ENCODE data around the gene CALML3. TPM values are rescaled to one million over a fixed set of nuclear protein-coding genes. Genes with fewer than 3 reads are reported as not detected.

The CALML3 gene
- total RNA-seq, 1 donor from 2014 or later = 9.4 TPM

DNA sequence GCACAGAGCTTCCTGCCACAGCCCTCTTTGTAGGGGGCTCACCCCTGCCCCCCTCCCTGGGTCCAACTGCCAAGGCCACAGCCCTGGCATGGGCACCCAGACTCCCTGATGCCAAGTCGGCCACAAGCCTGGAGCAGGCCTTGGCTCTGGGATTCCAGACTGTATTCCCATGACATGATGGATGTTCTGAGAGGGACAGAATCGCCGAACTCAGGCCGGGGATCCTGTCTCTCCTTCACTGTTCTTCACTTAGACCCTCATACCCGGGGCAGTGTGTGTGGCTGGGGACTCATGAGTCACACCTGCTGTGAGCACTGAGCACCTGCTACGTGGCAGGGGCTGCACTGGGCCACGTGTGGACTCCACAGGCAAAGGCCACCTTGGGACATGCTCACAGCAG lies 33.3 kb upstream of the CALML3 start:
- no peak for DNase-seq

DNA sequence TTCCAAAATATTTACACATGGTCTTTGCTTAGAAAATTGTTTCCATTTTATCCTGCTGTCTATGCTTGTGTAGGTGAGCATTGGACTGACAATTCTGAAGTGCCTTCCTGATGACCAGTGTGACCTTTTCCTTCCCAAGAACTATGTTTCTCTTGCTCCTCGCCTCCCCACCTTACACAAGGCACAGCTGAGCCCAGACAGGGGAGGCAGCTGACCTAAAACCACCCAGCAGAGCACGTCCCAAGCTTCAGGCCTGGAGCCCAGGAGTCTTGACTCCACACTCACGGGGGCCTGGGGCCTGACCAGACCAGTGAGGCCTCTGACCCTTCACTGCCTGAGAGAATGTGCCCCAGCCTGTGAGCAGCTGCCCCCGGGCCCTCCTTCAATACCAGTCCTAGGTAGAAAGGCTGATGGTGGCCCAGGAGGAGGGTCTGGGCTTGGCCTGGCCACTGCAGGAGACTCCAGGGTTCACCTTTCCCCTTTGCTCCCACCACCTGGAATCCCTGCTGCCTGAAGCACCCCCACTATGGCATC lies 32.4 kb upstream of the CALML3 start:
- no peak for DNase-seq

GRCh38 chr10:5492929-5493576 lies 31.7 kb upstream of the CALML3 start:
- DNase-seq = no peak

DNA sequence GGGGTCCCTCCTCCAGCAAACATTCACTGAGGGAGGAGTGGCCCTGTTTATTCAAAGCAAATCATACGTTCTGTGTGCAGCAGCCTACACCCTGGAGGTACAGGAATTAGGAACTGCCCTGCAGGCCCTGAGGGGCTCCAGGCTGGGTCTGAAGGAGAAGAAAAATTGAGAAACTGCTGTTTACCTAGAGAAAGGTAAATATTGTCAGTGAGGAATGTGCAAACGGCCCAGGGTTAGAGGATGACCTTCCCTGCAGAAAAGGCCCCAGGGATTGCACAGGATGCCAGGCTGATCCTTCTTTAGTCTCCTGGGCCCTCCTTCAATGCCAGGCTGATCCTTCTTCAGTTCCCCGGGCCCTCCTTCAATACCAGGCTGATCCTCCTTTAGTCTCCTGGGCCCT lies 31.1 kb upstream of the CALML3 start:
- DNase-seq = no peak

DNA sequence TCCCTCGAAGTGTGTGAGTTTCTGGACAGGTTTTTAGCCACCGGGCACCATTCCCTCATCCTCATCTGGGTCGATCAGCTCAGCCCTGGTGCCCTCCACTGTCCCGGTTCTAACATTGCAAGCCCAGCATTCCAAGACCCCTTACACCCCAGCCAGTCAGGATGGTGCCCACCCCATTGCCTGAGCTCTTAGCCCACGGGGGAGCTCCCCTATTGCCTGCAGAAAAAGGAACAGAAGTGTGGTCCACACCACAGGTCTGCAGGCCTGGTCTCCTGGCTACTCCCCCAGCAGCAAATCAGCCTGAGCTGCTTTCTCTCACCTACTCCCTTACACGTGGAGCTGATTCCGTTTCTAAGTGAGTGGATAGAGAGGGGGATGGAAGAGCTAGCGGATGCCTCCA lies 30.1 kb upstream of the CALML3 start:
- DNase-seq = no peak

DNA sequence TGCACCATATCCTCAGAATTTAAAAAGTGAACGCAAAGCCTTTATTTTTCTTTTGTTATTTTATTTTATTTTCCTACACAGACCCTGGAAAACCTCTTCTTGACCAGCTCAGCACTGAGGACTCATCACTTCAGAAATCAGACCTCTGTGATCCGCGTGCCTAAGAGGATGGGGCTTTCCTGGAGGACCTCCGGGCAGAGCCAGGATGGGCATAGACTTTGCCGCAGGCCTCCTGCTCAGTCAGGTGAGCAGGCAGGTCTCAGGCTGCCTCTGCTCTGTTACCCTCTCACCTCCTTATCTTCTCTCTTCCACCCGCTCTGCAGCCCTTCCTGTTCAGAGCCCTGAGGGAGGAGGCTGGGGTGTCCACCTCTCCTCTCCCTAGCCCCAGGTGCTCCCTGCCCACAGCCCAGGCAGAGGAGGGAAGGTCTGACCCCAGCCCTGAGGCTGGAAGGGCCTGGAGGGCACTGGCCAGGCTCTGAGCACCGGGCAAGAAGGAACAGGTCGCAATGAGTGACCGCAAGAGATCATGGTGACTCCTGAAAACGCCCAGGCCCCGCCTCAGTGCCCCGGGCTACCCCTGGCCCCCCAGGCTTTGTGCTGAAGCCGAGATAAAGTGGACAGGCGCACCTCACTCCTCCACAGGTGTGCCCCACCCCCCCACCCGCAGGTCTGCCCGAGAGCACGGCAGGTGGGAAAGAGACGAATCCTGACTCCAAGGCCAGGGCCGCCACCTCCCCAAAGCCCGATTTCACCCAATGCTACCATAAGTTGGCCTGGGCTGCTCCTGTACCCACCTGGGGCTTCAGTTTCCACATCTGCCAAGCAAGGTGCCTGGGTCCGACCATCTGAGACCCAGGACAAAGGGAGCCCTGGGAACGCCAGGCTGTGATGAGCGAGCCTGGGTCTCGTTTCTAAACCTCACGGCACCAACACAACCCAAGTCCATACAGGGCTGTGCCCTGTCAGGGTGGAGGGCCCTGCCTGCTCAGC lies 28.2 kb upstream of the CALML3 start:
- DNase-seq = no peak

GRCh38 chr10:5497289-5497688 lies 27.5 kb upstream of the CALML3 start:
- no peak for DNase-seq

DNA sequence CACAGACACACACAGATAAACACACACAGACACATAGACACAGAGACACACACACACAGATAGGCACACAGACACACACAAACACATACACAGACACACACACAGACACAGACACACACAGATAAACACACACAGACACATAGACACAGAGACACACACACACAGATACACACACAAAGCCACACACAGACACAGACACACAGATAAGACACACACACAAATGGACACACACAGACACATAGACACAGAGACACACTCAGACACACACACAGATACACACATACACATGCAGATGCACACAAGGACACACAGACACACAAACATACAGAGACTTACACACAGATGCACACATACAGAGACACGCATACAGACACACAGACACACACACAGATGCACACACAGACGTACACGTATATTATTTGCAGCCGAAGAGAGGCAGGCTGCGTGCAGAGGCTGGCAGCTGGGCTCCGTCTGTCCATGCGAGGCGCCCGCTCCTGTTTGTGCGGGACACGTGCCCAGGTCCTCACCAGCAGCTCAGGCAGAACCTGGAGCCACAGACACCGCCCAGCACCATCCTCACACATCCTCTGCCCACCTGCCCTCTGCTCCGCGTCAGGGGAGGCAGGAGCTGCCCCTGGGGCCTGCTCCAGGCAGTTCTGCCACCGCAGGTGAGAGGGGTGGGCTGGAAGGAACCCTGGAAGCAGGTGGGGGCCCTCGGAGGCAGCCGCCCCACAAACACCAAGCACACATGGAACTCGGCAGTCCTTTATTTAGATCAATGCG lies 26.6 kb upstream of the CALML3 start:
- no peak for DNase-seq

DNA sequence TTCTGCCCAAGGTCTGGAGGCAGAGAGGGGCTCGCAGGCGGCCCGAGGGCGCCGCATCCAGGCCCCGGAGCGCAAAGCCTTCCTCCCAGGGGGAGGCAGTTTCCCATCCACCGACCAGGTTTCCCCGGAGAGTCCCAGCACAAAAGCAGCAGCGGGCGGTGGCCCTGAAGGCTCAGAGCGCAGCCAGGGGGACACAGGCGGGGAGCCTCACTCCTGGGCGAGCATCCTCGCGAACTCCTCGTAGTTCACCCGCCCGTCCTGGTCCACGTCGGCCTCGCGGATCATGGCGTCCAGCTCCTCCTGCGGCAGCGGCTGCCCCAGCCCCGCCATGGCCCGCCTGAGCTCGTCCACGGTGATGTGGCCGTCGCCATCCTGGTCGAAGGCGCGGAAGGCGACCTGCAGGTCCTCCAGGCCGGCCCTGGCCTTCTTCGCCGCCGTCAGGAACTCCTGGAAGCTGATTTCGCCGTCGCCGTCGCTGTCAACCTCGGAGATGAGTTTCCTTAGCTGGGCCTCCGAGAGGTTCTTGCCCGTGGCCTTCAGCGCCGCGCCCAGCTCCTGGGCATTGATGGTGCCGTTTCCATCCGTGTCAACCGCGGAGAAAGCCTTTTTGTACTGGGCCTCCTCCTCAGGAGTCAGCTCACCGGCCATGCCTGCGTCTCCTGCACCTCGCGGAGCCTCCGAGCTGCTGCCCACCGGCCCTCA lies 25.8 kb upstream of the CALML3 start:
- DNase-seq = no peak

DNA sequence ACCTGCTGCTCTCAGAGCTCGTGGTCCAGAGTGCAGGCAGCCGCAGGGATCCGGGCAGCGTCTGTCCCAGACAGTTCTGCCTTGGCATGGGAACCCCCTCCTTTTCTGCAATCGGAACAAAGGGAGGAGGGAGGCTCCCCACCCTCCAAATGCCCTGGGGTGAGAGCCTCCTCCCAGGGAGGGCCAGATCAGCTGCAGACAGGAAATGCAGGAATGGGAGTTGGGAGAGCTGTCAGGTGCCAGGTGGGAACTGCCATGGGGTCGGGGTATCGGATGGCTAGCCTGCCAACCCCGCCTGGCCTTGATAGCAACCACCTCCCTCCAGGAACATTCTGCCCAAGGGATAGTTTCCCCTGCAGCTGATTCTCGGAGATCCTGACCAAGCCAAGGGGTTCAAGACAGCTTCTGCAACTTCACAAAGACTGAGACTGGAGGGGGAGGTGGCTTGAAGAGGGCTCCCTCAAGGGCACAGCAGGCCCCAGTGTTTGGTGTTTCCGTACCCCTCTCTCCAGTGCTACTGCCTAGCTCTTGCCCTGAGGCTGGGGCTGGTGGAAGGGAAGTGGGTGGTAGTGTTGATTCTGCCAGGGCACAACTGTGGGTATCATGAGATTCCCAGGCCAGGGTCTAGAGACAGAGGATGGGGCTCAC lies 25.1 kb upstream of the CALML3 start, which contains the start of gene CALML5:
CALML5 (minus strand) TSS at position 78 of the 648 bp plus-strand sequence. CDS start 132 bp downstream, outside the sequence.
- no peak for DNase-seq

GRCh38 chr10:5500162-5500670 lies 24.5 kb upstream of the CALML3 start:
- DNase-seq = no peak

DNA sequence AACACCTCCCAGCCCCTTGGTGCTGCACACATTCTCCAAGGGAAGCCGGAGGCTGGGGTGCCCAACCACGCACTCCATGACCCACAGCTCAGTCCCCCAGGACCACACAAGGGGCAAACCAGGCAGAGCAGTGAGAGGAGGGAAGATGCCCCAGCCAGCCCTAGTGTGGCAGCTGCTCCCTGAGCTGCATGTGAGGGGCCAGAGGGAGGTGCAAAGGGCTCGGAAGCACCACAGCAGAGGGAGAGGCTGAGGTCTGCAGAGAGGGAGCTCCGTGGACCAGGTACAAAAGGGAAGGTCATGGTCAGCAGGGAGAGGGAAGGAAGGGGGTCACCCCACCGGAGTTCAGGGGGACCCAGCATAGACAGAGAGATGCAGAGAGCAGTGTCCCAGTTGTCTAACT lies 23.9 kb upstream of the CALML3 start:
- no peak for DNase-seq

DNA sequence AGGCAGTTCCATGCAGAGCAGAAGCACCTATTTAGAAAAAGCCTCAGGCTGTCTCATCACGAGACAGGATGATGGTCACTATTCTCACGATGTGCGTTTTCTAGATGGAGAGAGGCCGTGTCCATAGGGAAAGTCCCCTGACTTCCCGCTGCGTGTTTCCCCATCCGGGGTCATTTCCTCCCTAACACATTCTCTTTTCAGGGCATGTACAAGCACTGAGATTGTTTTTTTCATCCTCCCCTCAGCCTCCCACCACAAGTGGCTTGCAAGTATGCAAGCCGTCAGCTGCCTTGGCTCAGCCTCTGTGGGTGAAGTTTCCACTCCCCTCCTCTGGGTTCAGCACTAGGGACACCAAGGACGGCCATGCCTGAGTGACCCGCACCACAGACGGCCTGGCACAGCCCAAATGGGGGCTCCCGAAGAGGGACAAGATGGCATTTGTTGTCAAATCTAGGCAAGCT lies 22.7 kb upstream of the CALML3 start:
- no peak for DNase-seq

- DNase-seq = no peak
Observed at GRCh38 chr10:5502571-5503476, 21.9 kb upstream of the CALML3 start.

DNA sequence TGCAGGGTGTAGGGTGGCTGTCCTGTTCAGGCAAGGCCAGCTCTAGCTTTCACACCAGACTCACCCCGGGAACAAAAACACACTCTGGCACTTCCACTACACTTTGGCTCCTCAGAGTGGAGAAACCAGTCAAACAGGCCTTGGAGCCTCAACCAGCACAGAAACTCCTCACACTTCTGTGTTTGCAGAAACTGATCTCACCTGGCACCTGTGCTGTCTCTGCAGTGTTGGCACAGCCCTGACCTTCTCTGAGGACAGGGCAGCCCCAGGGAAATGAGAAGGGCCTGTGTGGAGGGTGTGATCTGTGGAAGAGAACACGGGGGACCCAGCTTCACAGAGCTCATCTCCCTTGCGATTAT lies 21.3 kb upstream of the CALML3 start:
- peak; percentile 74 for DNase-seq

DNA sequence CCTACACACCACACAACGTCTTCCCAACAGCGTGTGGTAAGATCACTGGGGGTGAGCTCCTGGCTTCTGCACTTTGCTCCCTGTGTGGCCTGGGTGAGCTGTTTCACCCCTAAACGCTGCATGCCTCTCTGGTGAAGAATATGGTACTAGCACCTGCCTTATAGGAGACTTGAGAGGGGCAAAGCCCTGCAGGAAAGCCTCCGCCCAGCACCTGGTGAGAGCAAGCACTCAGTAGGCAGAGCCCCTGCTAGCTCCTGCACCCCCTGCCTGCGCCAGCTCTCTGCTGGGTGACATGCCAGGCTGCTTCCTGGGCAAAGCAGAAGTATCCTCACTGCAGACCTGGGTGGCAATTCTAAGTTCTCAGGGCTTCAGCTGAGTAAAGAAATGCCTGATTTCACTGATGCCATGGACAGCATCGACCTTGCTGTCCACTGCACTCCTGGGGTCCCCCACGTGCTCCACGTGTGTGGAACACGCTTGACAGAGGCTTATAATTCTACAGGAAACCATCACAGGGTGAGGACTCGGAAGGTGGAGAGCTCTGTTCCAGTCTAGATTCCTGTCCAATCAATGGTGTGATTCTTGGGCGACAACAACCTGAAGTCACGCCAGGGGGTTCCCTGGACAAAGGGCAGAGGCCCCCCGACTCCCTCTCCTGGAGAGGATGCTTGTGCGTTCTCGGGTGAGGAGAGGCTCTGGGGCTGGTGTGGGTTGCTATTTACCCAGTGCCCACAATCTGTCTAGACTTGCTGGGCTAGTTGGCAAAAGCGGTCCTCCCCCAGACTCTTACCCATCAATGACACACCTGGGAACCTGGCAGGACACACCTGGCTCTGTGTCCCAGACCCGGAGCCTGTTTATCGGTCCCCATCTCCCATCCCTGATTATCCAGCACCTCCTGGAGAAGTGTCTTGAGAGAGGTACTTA lies 20.4 kb upstream of the CALML3 start:
- no peak for DNase-seq

GRCh38 chr10:5506246-5506645 lies 18.5 kb upstream of the CALML3 start:
- no peak for DNase-seq
